Endothelial cell of umbilical vein (primary cell): ENCODE results near the gene CPZ. TPM values are rescaled to one million over a fixed set of nuclear protein-coding genes. Genes with fewer than 3 reads are reported as not detected.

Source experiments
- BruUV-seq: library from RNA; stranded (reverse); fragments of 400-500 nt; replicated peaks from 2 replicates; lab custom pipeline; 2021; lab: Mats Ljungman, UMichigan
- CTCF ChIA-PET: fragments of 300-600, 350-600 bp; sonication (Branson Sonifier 250); formaldehyde crosslinking; loops from one replicate; lab custom pipeline; 2021; ENCODE audit warnings: antibody characterized with exemption, inconsistent platforms; lab: Charles Lee
- POLR2A ChIA-PET: fragments of 300-600, 350-600 bp; sonication (Branson Sonifier 250); formaldehyde crosslinking; loops from one replicate; lab custom pipeline; 2021; ENCODE audit warnings: antibody characterized with exemption, inconsistent platforms; lab: Charles Lee
- DNase-seq: peaks from one replicate; pipeline ENCODE4 v3.0.0-alpha.2; 2011; ENCODE audit warnings: low read depth, low spot score
- FAIRE-seq: peaks from 2 replicates; lab custom pipeline; 2011; peaks lifted over from hg19 to GRCh38; lab: Jason Lieb, UNC
- H2AFZ ChIP-seq: 2 replicates; pipeline ENCODE4 v1.6.0; 2012; ENCODE audit warnings: low read depth, low read length, control low read depth, inconsistent platforms
- H3K27ac ChIP-seq: 2 replicates; pipeline ENCODE4 v1.5.1; 2011; ENCODE audit warnings: low read depth, mild to moderate bottlenecking, control low read depth, low read length, moderate library complexity; ENCODE audit not compliant: insufficient read depth
- H3K27me3 ChIP-seq, 2 experiments: 2 replicates each; pipeline versions ENCODE4 v1.6.0 to v1.6.1; 2011; ENCODE audit warnings: low read length in 2 of 2, mixed read lengths in 1 of 2; ENCODE audit not compliant: control insufficient read depth in 2 of 2, insufficient read depth in 2 of 2
- H3K36me3 ChIP-seq, 2 experiments: 2 replicates in 1 of 2; 3 replicates in 1 of 2; pipeline ENCODE4 v1.5.1; 2011; ENCODE audit warnings: low read length in 2 of 2, mild to moderate bottlenecking in 1 of 2, moderate library complexity in 1 of 2; ENCODE audit not compliant: control insufficient read depth in 2 of 2, insufficient read depth in 2 of 2; ENCODE audit errors: extremely low read depth in 1 of 2
- H3K4me1 ChIP-seq: 3 replicates; pipeline ENCODE4 v1.5.1; 2011; ENCODE audit warnings: mild to moderate bottlenecking, low read length; ENCODE audit not compliant: control insufficient read depth, insufficient read depth; ENCODE audit errors: extremely low read depth
- H3K4me2 ChIP-seq: 2 replicates; pipeline ENCODE4 v1.6.1; 2011; ENCODE audit warnings: low read length, control low read depth, mixed read lengths; ENCODE audit not compliant: insufficient read depth
- H3K4me3 ChIP-seq, 3 experiments: fragments of 200-600 bp in 1 of 3; sonication (generic), shearing (Covaris generic) in 1 of 3; replicated peaks in 1 of 3; 2 replicates each; pipeline ENCODE4 v1.5.1; 2011 to 2016; ENCODE audit warnings: control low read depth in 3 of 3, low read length in 3 of 3, mild to moderate bottlenecking in 2 of 3, inconsistent platforms in 1 of 3, low read depth in 1 of 3, moderate library complexity in 1 of 3; ENCODE audit not compliant: insufficient read depth in 1 of 3
- H3K79me2 ChIP-seq: 2 replicates; pipeline ENCODE4 v1.6.0; 2012; ENCODE audit warnings: low read length, inconsistent platforms; ENCODE audit not compliant: control insufficient read depth, insufficient read depth
- H3K9ac ChIP-seq: replicated peaks from 2 replicates; pipeline ENCODE3; 2011; ENCODE audit warnings: low read length, control low read depth; ENCODE audit not compliant: insufficient read depth; ENCODE audit errors: extremely low read depth
- H3K9me1 ChIP-seq: replicated peaks from 3 replicates; pipeline ENCODE4 v1.6.0; 2011; ENCODE audit warnings: mild to moderate bottlenecking, low read length; ENCODE audit not compliant: control insufficient read depth, insufficient read depth; ENCODE audit errors: extremely low read depth
- H3K9me3 ChIP-seq: replicated peaks from 2 replicates; pipeline ENCODE4 v1.5.1; 2012; ENCODE audit warnings: low read length, inconsistent platforms; ENCODE audit not compliant: control insufficient read depth, insufficient read depth
- H4K20me1 ChIP-seq: replicated peaks from 2 replicates; pipeline ENCODE3; 2011; ENCODE audit warnings: mild to moderate bottlenecking, low read length; ENCODE audit not compliant: control insufficient read depth, insufficient read depth; ENCODE audit errors: extremely low read depth
- JUN ChIP-seq: IDR thresholded peaks from 2 replicates; pipeline ENCODE4 v1.6.1; 2011; ENCODE audit warnings: borderline replicate concordance, low read depth; ENCODE audit not compliant: insufficient read length, insufficient read depth
- MYC ChIP-seq: IDR thresholded peaks from one replicate; pipeline ENCODE4 v1.6.1; 2011; ENCODE audit warnings: mild to moderate bottlenecking, low read depth, low read length
- dilution Hi-C: fragments of 300-500 bp; cut with MboI; formaldehyde crosslinking; loops from one replicate; pipeline ENCODE4 v1.15.0; 2019; ENCODE audit warnings: low sequenced_read_pairs; ENCODE audit not compliant: extremely low pct_ligation_motif_present
- intact Hi-C: fragments of 100-400 bp; cut with micrococcal nuclease; formaldehyde crosslinking; loops from one replicate; pipeline ENCODE4 v1.10.0; 2022
- polyA plus RNA-seq, 4 experiments: library from polyadenylated mRNA; depleted of rRNA in 3 of 4; stranded (reverse) in 3 of 4; unstranded in 1 of 4; fragments of >200 nt; gene quantifications; 2 replicates each; pipeline versions ENCODE4 v1.2.1 to v1.2.3, GENCODE V29; 2011 to 2012; ENCODE audit warnings: missing spikeins in 1 of 4
- total RNA-seq: library from RNA; stranded (reverse); gene quantifications from 2 replicates; pipeline ENCODE4 v1.2.3, GENCODE V29; 2021
- TF ChIP-seq, protein P1 (sequence below), 2 donors: IDR thresholded peaks; 1 replicate in 1 of 2; 2 replicates in 1 of 2; pipeline ENCODE4 v1.5.1; 2011; ENCODE audit warnings: low read length in 2 of 2, mild to moderate bottlenecking in 2 of 2, moderate library complexity in 2 of 2, control low read depth in 1 of 2, inconsistent platforms in 1 of 2, low read depth in 1 of 2; ENCODE audit not compliant: insufficient read depth in 1 of 2; ENCODE audit errors: extremely low read depth in 1 of 2
- TF ChIP-seq, protein P2 (sequence below): IDR thresholded peaks from 2 replicates; pipeline ENCODE4 v1.6.1; 2011; ENCODE audit not compliant: insufficient read depth, insufficient read length

The CPZ gene
- total and polyA plus RNA-seq, 2 donors (not counting 3 experiments of a cell fraction or from before 2014, with no cell fraction given): not detected

DNA sequence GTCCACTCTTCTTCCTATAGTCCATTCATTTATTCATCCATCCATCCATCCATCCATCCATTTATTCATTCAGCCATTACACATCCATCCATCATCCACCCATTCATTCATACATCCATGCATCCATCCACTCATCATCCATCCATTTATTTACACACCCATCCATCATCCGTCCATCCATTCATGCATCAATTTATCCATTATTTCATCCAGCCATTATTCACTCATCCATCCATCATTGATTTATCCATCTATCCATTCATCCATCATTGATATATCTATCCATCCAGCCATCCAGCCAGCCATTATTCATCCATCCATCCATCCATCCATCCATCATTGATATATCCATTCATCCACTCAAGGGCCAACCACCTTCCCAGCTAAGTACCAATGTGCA, 12.7 kb downstream of the CPZ start:
- Histone ChIP-seq H3K36me3 (no peaks in the 10 kb centered on the region), H3K27me3 (no peaks in the 10 kb centered on the region), H3K9ac (no peak overlapping the region), H3K9me3 (no peaks in the 10 kb centered on the region), H4K20me1 (no peaks in the 10 kb centered on the region), H3K4me3 (no peak overlapping the region), H2AFZ (no peak overlapping the region), H3K4me1 (no peaks in the 10 kb centered on the region), H3K79me2 (no peaks in the 10 kb centered on the region), H3K4me2 (no peak overlapping the region), H3K27ac (no peak overlapping the region), H3K9me1 (no peaks in the 10 kb centered on the region)
- ChIA-PET CTCF (interaction anchor here (0.8 to 4.4 kb wide), 4 partner anchors 8 to 313 kb away, joined by 3 to 17 read pairs (median 10); no protein-coding TSS in a partner anchor), POLR2A (no interaction called here)
- no peak for TF ChIP-seq MYC
- TF ChIP-seq, protein P1, sequence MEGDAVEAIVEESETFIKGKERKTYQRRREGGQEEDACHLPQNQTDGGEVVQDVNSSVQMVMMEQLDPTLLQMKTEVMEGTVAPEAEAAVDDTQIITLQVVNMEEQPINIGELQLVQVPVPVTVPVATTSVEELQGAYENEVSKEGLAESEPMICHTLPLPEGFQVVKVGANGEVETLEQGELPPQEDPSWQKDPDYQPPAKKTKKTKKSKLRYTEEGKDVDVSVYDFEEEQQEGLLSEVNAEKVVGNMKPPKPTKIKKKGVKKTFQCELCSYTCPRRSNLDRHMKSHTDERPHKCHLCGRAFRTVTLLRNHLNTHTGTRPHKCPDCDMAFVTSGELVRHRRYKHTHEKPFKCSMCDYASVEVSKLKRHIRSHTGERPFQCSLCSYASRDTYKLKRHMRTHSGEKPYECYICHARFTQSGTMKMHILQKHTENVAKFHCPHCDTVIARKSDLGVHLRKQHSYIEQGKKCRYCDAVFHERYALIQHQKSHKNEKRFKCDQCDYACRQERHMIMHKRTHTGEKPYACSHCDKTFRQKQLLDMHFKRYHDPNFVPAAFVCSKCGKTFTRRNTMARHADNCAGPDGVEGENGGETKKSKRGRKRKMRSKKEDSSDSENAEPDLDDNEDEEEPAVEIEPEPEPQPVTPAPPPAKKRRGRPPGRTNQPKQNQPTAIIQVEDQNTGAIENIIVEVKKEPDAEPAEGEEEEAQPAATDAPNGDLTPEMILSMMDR (IDR thresholded peaks at IDR 0.05; ENCODE audit: extremely low read depth in 1 of 2, insufficient read depth in 1 of 2, low read depth in 1 of 2, low read length in 2 of 2): no peak
- TF ChIP-seq, protein P2, sequence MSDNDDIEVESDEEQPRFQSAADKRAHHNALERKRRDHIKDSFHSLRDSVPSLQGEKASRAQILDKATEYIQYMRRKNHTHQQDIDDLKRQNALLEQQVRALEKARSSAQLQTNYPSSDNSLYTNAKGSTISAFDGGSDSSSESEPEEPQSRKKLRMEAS: no peak
- BruUV-seq: no TSS peak
- DNase-seq (no peak), FAIRE-seq (no peak)
- intact Hi-C loops (no loop called here), dilution Hi-C loops (no loop called here)

DNA sequence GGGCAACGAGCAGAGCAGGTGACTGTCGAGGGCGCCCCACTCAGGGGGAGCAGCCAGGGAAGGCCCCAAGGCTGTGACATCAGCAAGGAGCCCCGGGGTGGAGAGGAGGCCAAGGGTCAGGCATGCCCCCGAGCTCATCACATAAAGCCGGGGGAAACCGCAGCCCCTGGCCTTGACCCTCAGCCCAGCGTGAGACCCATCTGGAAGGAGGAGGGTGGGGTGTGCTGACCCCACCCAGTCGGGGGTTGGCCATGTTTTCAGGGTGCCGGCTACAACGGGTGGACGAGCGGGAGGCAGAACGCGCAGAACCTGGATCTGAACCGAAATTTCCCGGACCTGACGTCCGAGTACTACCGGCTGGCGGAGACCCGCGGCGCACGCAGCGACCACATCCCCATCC, 13.9 kb downstream of the CPZ start:
- Histone ChIP-seq H3K79me2 (no peaks in the 10 kb centered on the region), H3K4me1 (no peaks in the 10 kb centered on the region), H3K9me1 (no peaks in the 10 kb centered on the region), H3K9ac (no peak overlapping the region), H3K27ac (no peak overlapping the region), H3K4me2 (no peak overlapping the region), H3K4me3 (no peak overlapping the region), H2AFZ (no peak overlapping the region), H4K20me1 (no peaks in the 10 kb centered on the region), H3K36me3 (no peaks in the 10 kb centered on the region), H3K9me3 (no peaks in the 10 kb centered on the region), H3K27me3 (no peaks in the 10 kb centered on the region)
- intact Hi-C loops (no loop called here), dilution Hi-C loops (no loop called here)
- BruUV-seq: no TSS peak
- DNase-seq: no peak
- CTCF ChIA-PET: interaction anchor here (1.2 to 4.4 kb wide), 3 partner anchors 9 to 311 kb away, joined by 3 to 17 read pairs (median 16); no protein-coding TSS in a partner anchor
- TF ChIP-seq JUN: no peak
- no peak for TF ChIP-seq MYC
- POLR2A ChIA-PET: no interaction called here
- FAIRE-seq: no peak
